ENCODE data around the gene SPO11. TPM values are rescaled to one million over a fixed set of nuclear protein-coding genes. Genes with fewer than 3 reads are reported as not detected.

SPO11 gene
- total RNA-seq, 1 experiment from 2014 or later, result not detected

DNA sequence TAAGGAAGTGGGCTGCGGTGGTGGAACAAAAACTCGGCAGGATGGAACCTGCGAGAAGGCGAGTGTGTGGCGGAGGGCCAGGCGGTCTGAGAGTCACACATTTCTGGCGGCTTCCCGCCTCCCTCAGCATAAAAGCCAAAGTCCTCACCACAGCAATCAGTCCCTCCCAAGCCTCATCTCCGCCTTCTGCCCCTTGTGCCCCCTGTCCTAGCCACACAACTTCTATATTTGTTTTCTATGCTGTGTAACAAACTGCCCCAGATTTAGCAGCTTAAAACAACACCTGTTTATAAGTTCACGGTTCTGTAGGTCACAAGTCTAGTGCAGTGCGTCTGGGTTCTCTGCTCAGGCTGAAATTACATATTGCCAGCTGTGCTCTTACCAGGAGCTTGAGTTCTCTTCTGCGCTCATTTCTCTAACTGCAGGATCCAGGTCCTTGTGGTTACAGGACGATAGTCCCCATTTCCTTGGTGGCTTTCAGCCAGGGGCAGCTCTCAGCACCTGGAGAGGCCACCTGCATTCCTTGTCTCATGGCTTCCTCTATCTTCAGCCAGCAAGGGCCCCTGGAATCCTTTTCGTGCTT, 11.7 kb upstream of the SPO11 start:
- Mint-ChIP-seq H3K4me3 (no peak overlapping the region), H3K36me3 (ENCODE audit: insufficient read depth in 1 of 3, low read depth in 3 of 3) (no peaks in the 10 kb centered on the region), H3K27ac (peak overlapping the region in 1 of 3 experiments; percentile 32; a peak in 3 of 7 replicates), H3K9me3 (no peaks in the 10 kb centered on the region), H3K4me1 (peaks cover 13 to 16% of the 10 kb centered on the region in 2 experiments), H3K27me3 (ENCODE audit: low read depth) (peaks cover 16% of the 10 kb centered on the region)
- Histone ChIP-seq H3K23me2 (ENCODE audit: insufficient read length, low read depth, low read length, poor library complexity, severe bottlenecking) (no peaks in the 10 kb centered on the region), H3K27ac (ENCODE audit: insufficient read length, low read depth, low read length) (no peak overlapping the region), H3K79me2 (ENCODE audit: insufficient read depth, low read length) (no peaks in the 10 kb centered on the region), H2AK5ac (ENCODE audit: insufficient read length, low read length) (no peak overlapping the region), H2AFZ (ENCODE audit: low read length) (no peak overlapping the region), H2BK12ac (ENCODE audit: insufficient read length, low read depth, low read length) (no peak overlapping the region), H3K4ac (ENCODE audit: low read depth, low read length) (no peak overlapping the region), H2BK120ac (ENCODE audit: low read depth, low read length, poor library complexity, severe bottlenecking) (no peak overlapping the region), H2BK15ac (ENCODE audit: low read depth, low read length) (no peak overlapping the region), H3K18ac (ENCODE audit: insufficient read length, low read depth, low read length) (no peak overlapping the region), H3K9ac (ENCODE audit: extremely low read depth, insufficient read length, low read length) (no peak overlapping the region), H3T11ph (ENCODE audit: low read length) (no peak overlapping the region), H3K4me2 (ENCODE audit: insufficient read depth, insufficient read length, low read length) (no peak overlapping the region), H3K14ac (ENCODE audit: insufficient read depth, low read length) (no peak overlapping the region), H2BK20ac (ENCODE audit: low read depth, low read length, poor library complexity, severe bottlenecking) (no peak overlapping the region), H3K27me3 (ENCODE audit: insufficient read depth, low read length) (no peaks in the 10 kb centered on the region), H3K56ac (ENCODE audit: insufficient read length, low read depth, low read length) (no peak overlapping the region), H4K5ac (ENCODE audit: insufficient read length, low read depth, low read length) (no peak overlapping the region), H3K9me3 (ENCODE audit: control insufficient read depth, low read depth, low read length) (no peaks in the 10 kb centered on the region), H4K8ac (replicated peaks; ENCODE audit: insufficient read length, low read depth, low read length) (no peak overlapping the region), H3K79me1 (ENCODE audit: insufficient read depth, low read depth, low read length, poor library complexity, severe bottlenecking) (no peaks in the 10 kb centered on the region), H4K91ac (ENCODE audit: insufficient read length, low read depth, low read length) (no peak overlapping the region), H4K20me1 (ENCODE audit: control insufficient read depth, insufficient read depth, insufficient read length) (no peaks in the 10 kb centered on the region), H2BK5ac (ENCODE audit: insufficient read length, low read length) (no peak overlapping the region), H3K23ac (ENCODE audit: insufficient read length, low read depth, low read length) (no peak overlapping the region), H3K4me1 (ENCODE audit: insufficient read depth, low read length) (no peaks in the 10 kb centered on the region)
- WGBS (ENCODE audit: extremely low coverage, insufficient read length, low lambda C conversion rate), result no CpG with 5 or more reads among the region's 14 CpGs
- TF ChIP-seq, protein P1, sequence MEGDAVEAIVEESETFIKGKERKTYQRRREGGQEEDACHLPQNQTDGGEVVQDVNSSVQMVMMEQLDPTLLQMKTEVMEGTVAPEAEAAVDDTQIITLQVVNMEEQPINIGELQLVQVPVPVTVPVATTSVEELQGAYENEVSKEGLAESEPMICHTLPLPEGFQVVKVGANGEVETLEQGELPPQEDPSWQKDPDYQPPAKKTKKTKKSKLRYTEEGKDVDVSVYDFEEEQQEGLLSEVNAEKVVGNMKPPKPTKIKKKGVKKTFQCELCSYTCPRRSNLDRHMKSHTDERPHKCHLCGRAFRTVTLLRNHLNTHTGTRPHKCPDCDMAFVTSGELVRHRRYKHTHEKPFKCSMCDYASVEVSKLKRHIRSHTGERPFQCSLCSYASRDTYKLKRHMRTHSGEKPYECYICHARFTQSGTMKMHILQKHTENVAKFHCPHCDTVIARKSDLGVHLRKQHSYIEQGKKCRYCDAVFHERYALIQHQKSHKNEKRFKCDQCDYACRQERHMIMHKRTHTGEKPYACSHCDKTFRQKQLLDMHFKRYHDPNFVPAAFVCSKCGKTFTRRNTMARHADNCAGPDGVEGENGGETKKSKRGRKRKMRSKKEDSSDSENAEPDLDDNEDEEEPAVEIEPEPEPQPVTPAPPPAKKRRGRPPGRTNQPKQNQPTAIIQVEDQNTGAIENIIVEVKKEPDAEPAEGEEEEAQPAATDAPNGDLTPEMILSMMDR (conservative IDR thresholded peaks at IDR 0.05), result no peak
- DNase-seq, result no peak

Measured in H9 (cell line).